AG10803 (cell line): ENCODE data around the gene RIN1.
"Not testable (repeated sequence)": the region's sequence is repeated elsewhere in the genome, so short reads cannot be mapped to it uniquely, and the experiment has no call there.

Experiments
- DNase-seq: peaks from one replicate; pipeline ENCODE4 v3.0.0; 2010; ENCODE audit warnings: low read depth
- H3K4me3 ChIP-seq: 2 replicates; pipeline ENCODE4 v1.5.1; 2011; ENCODE audit warnings: mild to moderate bottlenecking, low read length, control low read depth
- CTCF ChIP-seq: conservative IDR thresholded peaks from 2 replicates; pipeline ENCODE4 v1.5.1; 2011; ENCODE audit warnings: mild to moderate bottlenecking, low read length, control low read depth, inconsistent platforms

The RIN1 gene

GRCh38 chr11:66314186-66314501 lies 22.1 kb downstream of the RIN1 start:
- H3K4me3 ChIP-seq = peak overlapping the region; percentile 93
- TF ChIP-seq CTCF = no peak
- no peak for DNase-seq

- peak; percentile 40 for TF ChIP-seq CTCF
Observed at GRCh38 chr11:66313321-66314185, 22.7 kb downstream of the RIN1 start.

GRCh38 chr11:66312549-66313320 lies 23.5 kb downstream of the RIN1 start:
- TF ChIP-seq CTCF = no peak
- peak; percentile 100 for DNase-seq
- peak overlapping the region; percentile 93 for H3K4me3 ChIP-seq

More at GRCh38 chr11:66313321-66314185, 22.7 kb downstream of the RIN1 start:
- DNase-seq = peak; percentile 53
- peak overlapping the region; percentile 93 for H3K4me3 ChIP-seq

- peak overlapping the region; percentile 69 for H3K4me3 ChIP-seq
- TF ChIP-seq CTCF = peak; percentile 86
- DNase-seq = peak; percentile 87
Observed at GRCh38 chr11:66311965-66312548, 24.2 kb downstream of the RIN1 start.

- no peak for TF ChIP-seq CTCF
- peak overlapping the region; percentile 69 for H3K4me3 ChIP-seq
- DNase-seq = no peak
Observed at GRCh38 chr11:66311470-66311964, 24.7 kb downstream of the RIN1 start.

- not testable (repeated sequence) for H3K4me3 ChIP-seq
Observed at GRCh38 chr11:66310803-66311440, 25.3 kb downstream of the RIN1 start.

GRCh38 chr11:66310324-66310723 lies 25.9 kb downstream of the RIN1 start:
- H3K4me3 ChIP-seq = no peak overlapping the region
- no peak for DNase-seq
- TF ChIP-seq CTCF = no peak

More at GRCh38 chr11:66310803-66311440, 25.3 kb downstream of the RIN1 start:
- DNase-seq = not testable (repeated sequence)
